ENCODE measurements around the gene LAMA5. TPM values are rescaled to one million over a fixed set of nuclear protein-coding genes. Genes with fewer than 3 reads are reported as not detected.

LAMA5 gene
- total RNA-seq, 1 experiment from 2014 or later: 321 TPM

GRCh38 chr20:62361799-62362589 lies 5.1 kb downstream of the LAMA5 start:
- ATAC-seq (peak; percentile 52), DNase-seq (ENCODE audit: low read depth, low spot score) (peak; percentile 62)
- no peaks in the 10 kb centered on the region; a peak in 1 of 4 replicates for H3K36me3 ChIP-seq (ENCODE audit: control insufficient read depth in 1 of 2, insufficient read depth in 2 of 2, low read length in 2 of 2)
- peaks cover 72 to 89% of the 10 kb centered on the region in 2 experiments for H3K4me1 ChIP-seq (ENCODE audit: control insufficient read depth in 1 of 2, insufficient read depth in 2 of 2, low read length in 2 of 2)
- H3K4me3 ChIP-seq (replicated peaks in 1 of 2; ENCODE audit: low read depth in 1 of 2, low read length in 2 of 2): peak overlapping the region; percentile 21 to 44
- peak overlapping the region; percentile 98 for H3K27ac ChIP-seq (ENCODE audit: low read depth, low read length)
- no peak overlapping the region for H2AFZ ChIP-seq (ENCODE audit: low read depth, low read length, poor library complexity, severe bottlenecking)
- TF ChIP-seq EZH2phosphoT487 (IDR thresholded peaks at IDR 0.05; ENCODE audit: borderline replicate concordance) (no peak), ZFX (IDR thresholded peaks at IDR 0.05) (peak; percentile 62), POLR2AphosphoS5 (IDR thresholded peaks at IDR 0.05; ENCODE audit: low read depth, low read length) (peak; percentile 14; the same call in 1 of the 2 replicates)
- peak overlapping the region; percentile 100 for H3K4me2 ChIP-seq (ENCODE audit: low read length)
- H3K9me3 ChIP-seq (ENCODE audit: control insufficient read depth in 1 of 2, insufficient read depth in 1 of 2, low read depth in 1 of 2, low read length in 2 of 2): no peaks in the 10 kb centered on the region
- intact Hi-C loops (cut with micrococcal nuclease): no loop called here
- H4K20me1 ChIP-seq (ENCODE audit: insufficient read depth): no peaks in the 10 kb centered on the region
- RAD21 ChIA-PET (ENCODE audit: low non-redundant PET in 1 of 2, low total read pairs in 2 of 2, uncharacterized antibody in 2 of 2, unreplicated experiment in 2 of 2): no interaction called here
- H3K9ac ChIP-seq (ENCODE audit: low read length): peak overlapping the region; percentile 94
- BruUV-seq (replicated peaks): no TSS peak
- CTCF ChIA-PET: no interaction called here
- no peaks in the 10 kb centered on the region for H3K9me2 ChIP-seq (ENCODE audit: insufficient read depth)
- H3K27me3 ChIP-seq (ENCODE audit: insufficient read depth, low read length): no peaks in the 10 kb centered on the region
- POLR2A ChIA-PET: no interaction called here
- peaks cover 94% of the 10 kb centered on the region for H3K79me2 ChIP-seq (ENCODE audit: insufficient read depth, low read length)

GRCh38 chr20:62360854-62361798 lies 6.0 kb downstream of the LAMA5 start:
- H3K36me3 ChIP-seq (ENCODE audit: control insufficient read depth in 1 of 2, insufficient read depth in 2 of 2, low read length in 2 of 2): peaks cover 0 to 2% of the 10 kb centered on the region in 2 experiments; a peak in 1 of 4 replicates
- ChIA-PET POLR2A (no interaction called here), RAD21 (ENCODE audit: low non-redundant PET in 1 of 2, low total read pairs in 2 of 2, uncharacterized antibody in 2 of 2, unreplicated experiment in 2 of 2) (interaction anchor here in 1 of 2 experiments (0.5 kb wide), 1 partner anchor 12 kb away, joined by 5 read pairs; no protein-coding TSS in a partner anchor), CTCF (no interaction called here)
- peak overlapping the region; percentile 23 to 44 for H3K4me3 ChIP-seq (replicated peaks in 1 of 2; ENCODE audit: low read depth in 1 of 2, low read length in 2 of 2)
- H3K79me2 ChIP-seq (ENCODE audit: insufficient read depth, low read length): peaks cover 94% of the 10 kb centered on the region
- no peak overlapping the region for H2AFZ ChIP-seq (ENCODE audit: low read depth, low read length, poor library complexity, severe bottlenecking)
- H3K9me2 ChIP-seq (ENCODE audit: insufficient read depth): no peaks in the 10 kb centered on the region
- no peaks in the 10 kb centered on the region for H3K9me3 ChIP-seq (ENCODE audit: control insufficient read depth in 1 of 2, insufficient read depth in 1 of 2, low read depth in 1 of 2, low read length in 2 of 2)
- no peaks in the 10 kb centered on the region for H4K20me1 ChIP-seq (ENCODE audit: insufficient read depth)
- H3K4me2 ChIP-seq (ENCODE audit: low read length): peak overlapping the region; percentile 100
- H3K27ac ChIP-seq (ENCODE audit: low read depth, low read length): peak overlapping the region; percentile 98
- DNase-seq (ENCODE audit: low read depth, low spot score): no peak
- BruUV-seq (replicated peaks): no TSS peak
- intact Hi-C loops (cut with micrococcal nuclease): no loop called here
- TF ChIP-seq ZFX (IDR thresholded peaks at IDR 0.05) (peak; percentile 23; the same call in 1 of the 2 replicates), MAX (IDR thresholded peaks at IDR 0.05) (no peak)
- H3K4me1 ChIP-seq (ENCODE audit: control insufficient read depth in 1 of 2, insufficient read depth in 2 of 2, low read length in 2 of 2): peaks cover 81 to 96% of the 10 kb centered on the region in 2 experiments
- ATAC-seq: peak; percentile 28
- peak overlapping the region; percentile 94 for H3K9ac ChIP-seq (ENCODE audit: low read length)
- no peaks in the 10 kb centered on the region for H3K27me3 ChIP-seq (ENCODE audit: insufficient read depth, low read length)
